GM23338 (cell line): ENCODE results near the gene THNSL1. TPM values are rescaled to one million over a fixed set of nuclear protein-coding genes. Genes with fewer than 3 reads are reported as not detected.

Experiments used
- ATAC-seq: fragments of 200-7000 bp; cut with Tn5 transposase; 3 replicates; pipeline ENCODE4 v1.9.1; 2020
- DNase-seq: peaks from one replicate; pipeline ENCODE4 v3.0.0-alpha.2; 2015; ENCODE audit warnings: low spot score
- H2AFZ ChIP-seq: fragments of 200-600 bp; sonication (generic); 2 replicates; pipeline ENCODE4 v1.8.0; 2016; ENCODE audit warnings: antibody characterized with exemption, mild to moderate bottlenecking, moderate library complexity
- H3F3A ChIP-seq: fragments of 200-600 bp; sonication (generic); replicated peaks from 2 replicates; pipeline ENCODE4 v1.8.0; 2017; ENCODE audit warnings: antibody characterized with exemption, mixed run types, low read depth
- H3K27ac ChIP-seq: fragments of 200-600 bp; sonication (generic); 2 replicates; pipeline ENCODE4 v1.6.1; 2016; ENCODE audit warnings: low read depth
- H3K27me3 ChIP-seq: fragments of 200-600 bp; sonication (generic); 2 replicates; pipeline ENCODE4 v1.8.0; 2016; ENCODE audit warnings: mild to moderate bottlenecking, mixed run types, moderate library complexity; ENCODE audit not compliant: insufficient read depth
- H3K36me3 ChIP-seq: fragments of 200-600 bp; sonication (generic); 2 replicates; pipeline ENCODE4 v1.8.0; 2016; ENCODE audit warnings: mild to moderate bottlenecking; ENCODE audit not compliant: insufficient read depth
- H3K4me1 ChIP-seq: fragments of 200-600 bp; sonication (generic); 2 replicates; pipeline ENCODE4 v1.8.0; 2016; ENCODE audit warnings: mild to moderate bottlenecking, moderate library complexity; ENCODE audit not compliant: insufficient read depth
- H3K4me2 ChIP-seq: fragments of 200-600 bp; sonication (generic); 2 replicates; pipeline ENCODE4 v1.7.1; 2017; ENCODE audit warnings: mixed run types
- H3K4me3 ChIP-seq: fragments of 200-600 bp; sonication (generic); 2 replicates; pipeline ENCODE4 v1.6.1; 2016; ENCODE audit warnings: mixed run types
- H3K79me2 ChIP-seq: fragments of 200-600 bp; sonication (generic); replicated peaks from 2 replicates; pipeline ENCODE4 v1.8.0; 2017; ENCODE audit warnings: mild to moderate bottlenecking; ENCODE audit not compliant: insufficient read depth
- H3K9me2 ChIP-seq: fragments of 200-600 bp; sonication (generic); 2 replicates; pipeline ENCODE4 v1.8.0; 2017; ENCODE audit not compliant: insufficient read depth
- H4K20me1 ChIP-seq: fragments of 200-600 bp; sonication (generic); replicated peaks from 2 replicates; pipeline ENCODE4 v1.8.0; 2017; ENCODE audit warnings: mild to moderate bottlenecking; ENCODE audit not compliant: insufficient read depth
- H3K27ac Mint-ChIP-seq: 2 replicates; pipeline ENCODE4 v1.8.0; 2020; ENCODE audit warnings: inconsistent platforms, mild to moderate bottlenecking, moderate library complexity, mixed read lengths
- H3K27me3 Mint-ChIP-seq: 3 replicates; pipeline ENCODE4 v1.8.0; 2022; ENCODE audit warnings: low read depth, mild to moderate bottlenecking, moderate library complexity, mixed read lengths, inconsistent platforms; ENCODE audit not compliant: insufficient read depth, poor library complexity
- H3K36me3 Mint-ChIP-seq: 3 replicates; pipeline ENCODE4 v1.8.0; 2021; ENCODE audit warnings: low read depth, mild to moderate bottlenecking, inconsistent platforms, moderate library complexity, mixed read lengths
- H3K4me1 Mint-ChIP-seq: 3 replicates; pipeline ENCODE4 v1.8.0; 2020; ENCODE audit warnings: mild to moderate bottlenecking, inconsistent platforms, mixed read lengths
- H3K4me3 Mint-ChIP-seq: 3 replicates; pipeline ENCODE4 v1.8.0; 2021; ENCODE audit warnings: moderate library complexity, mild to moderate bottlenecking, inconsistent platforms, mixed read lengths
- H3K9me3 Mint-ChIP-seq: 3 replicates; pipeline ENCODE4 v1.8.0; 2020; ENCODE audit warnings: moderate library complexity, mild to moderate bottlenecking, inconsistent platforms, mixed read lengths
- CREB1 ChIP-seq: fragments of 250-450 bp; sonication (Bioruptor Pico); IDR thresholded peaks from 2 replicates; pipeline ENCODE4 v1.5.0; 2020; ENCODE audit warnings: low read depth, mild to moderate bottlenecking, moderate library complexity
- EZH2 ChIP-seq: fragments of 200-600 bp; sonication (generic); IDR thresholded peaks from one replicate; pipeline ENCODE4 v1.8.0; 2017; ENCODE audit warnings: antibody characterized with exemption, mild to moderate bottlenecking, low read depth; ENCODE audit not compliant: unreplicated experiment
- EZH2phosphoT487 ChIP-seq: fragments of 200-600 bp; sonication (generic); IDR thresholded peaks from one replicate; pipeline ENCODE4 v1.8.1; 2018; ENCODE audit warnings: antibody characterized with exemption; ENCODE audit not compliant: unreplicated experiment
- POLR2AphosphoS5 ChIP-seq: IDR thresholded peaks from 2 replicates; pipeline ENCODE4 v1.6.1; 2016; ENCODE audit warnings: antibody characterized with exemption, low read depth
- REST ChIP-seq: IDR thresholded peaks from one replicate; pipeline ENCODE4 v1.6.1; 2018; ENCODE audit warnings: antibody characterized with exemption; ENCODE audit not compliant: unreplicated experiment
- STAT1 ChIP-seq: IDR thresholded peaks from one replicate; pipeline ENCODE4 v1.6.1; 2016; ENCODE audit warnings: antibody characterized with exemption; ENCODE audit not compliant: unreplicated experiment
- ZNF114 ChIP-seq: fragments of 250-450 bp; sonication (Bioruptor Pico); IDR thresholded peaks from 2 replicates; pipeline ENCODE4 v1.5.0; 2020; ENCODE audit warnings: mild to moderate bottlenecking, moderate library complexity
- ZNF331 ChIP-seq: fragments of 250-450 bp; sonication (Bioruptor Pico); IDR thresholded peaks from 2 replicates; pipeline ENCODE4 v1.5.0; 2020; ENCODE audit warnings: low read depth, mild to moderate bottlenecking, moderate library complexity
- polyA plus RNA-seq: library from polyadenylated mRNA; unstranded; fragments of >200 nt; fragmentation: Nextera tagmentation; extraction: Ambion mirVana; gene quantifications from 2 replicates; pipeline ENCODE4 v1.2.1, GENCODE V29; 2016
- total RNA-seq: library from RNA; depleted of rRNA; stranded (reverse); fragments of >200 nt; shearing (Covaris generic); gene quantifications from 2 replicates; pipeline ENCODE4 v1.2.3, GENCODE V29; 2014
- TF ChIP-seq, protein P1 (sequence below), 2 experiments: fragments of 200-600 bp in 1 of 2; sonication (generic) in 1 of 2; conservative IDR thresholded peaks; 2 replicates each; pipeline versions ENCODE4 v1.5.1 to v1.6.1; 2016 to 2017; ENCODE audit warnings: antibody characterized with exemption in 2 of 2, low read depth in 2 of 2, mild to moderate bottlenecking in 2 of 2, moderate library complexity in 1 of 2
- TF ChIP-seq, protein P2 (sequence below): IDR thresholded peaks from 2 replicates; pipeline ENCODE4 v1.6.1; 2016; ENCODE audit warnings: antibody characterized with exemption

The THNSL1 gene
- total and polyA plus RNA-seq, 2 experiments from 2014 or later: 2.6 to 5.8 TPM

- H3K4me1 Mint-ChIP-seq: peaks cover 1% of the 10 kb centered on the region; the same call in 1 of the 3 replicates
- ATAC-seq: no peak
- no peaks in the 10 kb centered on the region for H3K36me3 ChIP-seq
- no peaks in the 10 kb centered on the region; the same call in 2 of the 3 replicates for H3K36me3 Mint-ChIP-seq
- H3K27me3 ChIP-seq: no peaks in the 10 kb centered on the region
- no peaks in the 10 kb centered on the region for H3K27me3 Mint-ChIP-seq
- H3K9me3 Mint-ChIP-seq: no peaks in the 10 kb centered on the region; the same call in 2 of the 3 replicates
- no peaks in the 10 kb centered on the region; the same call in 1 of the 2 replicates for H3K9me2 ChIP-seq
- H3K79me2 ChIP-seq: no peaks in the 10 kb centered on the region
- no peak for DNase-seq
- H3K4me2 ChIP-seq: no peak overlapping the region
- no peaks in the 10 kb centered on the region for H4K20me1 ChIP-seq
- H2AFZ ChIP-seq: no peak overlapping the region
- H3F3A ChIP-seq: no peaks in the 10 kb centered on the region
- no peak overlapping the region for H3K4me3 ChIP-seq
- no peak overlapping the region for H3K27ac ChIP-seq
- no peak overlapping the region for H3K4me3 Mint-ChIP-seq
- no peak overlapping the region for H3K27ac Mint-ChIP-seq
- no peak for TF ChIP-seq CREB1 (CRISPR knock-in tag)
- TF ChIP-seq POLR2AphosphoS5: no peak
- no peak for TF ChIP-seq STAT1
- no peak for TF ChIP-seq ZNF114 (CRISPR knock-in tag)
- TF ChIP-seq, protein P1, sequence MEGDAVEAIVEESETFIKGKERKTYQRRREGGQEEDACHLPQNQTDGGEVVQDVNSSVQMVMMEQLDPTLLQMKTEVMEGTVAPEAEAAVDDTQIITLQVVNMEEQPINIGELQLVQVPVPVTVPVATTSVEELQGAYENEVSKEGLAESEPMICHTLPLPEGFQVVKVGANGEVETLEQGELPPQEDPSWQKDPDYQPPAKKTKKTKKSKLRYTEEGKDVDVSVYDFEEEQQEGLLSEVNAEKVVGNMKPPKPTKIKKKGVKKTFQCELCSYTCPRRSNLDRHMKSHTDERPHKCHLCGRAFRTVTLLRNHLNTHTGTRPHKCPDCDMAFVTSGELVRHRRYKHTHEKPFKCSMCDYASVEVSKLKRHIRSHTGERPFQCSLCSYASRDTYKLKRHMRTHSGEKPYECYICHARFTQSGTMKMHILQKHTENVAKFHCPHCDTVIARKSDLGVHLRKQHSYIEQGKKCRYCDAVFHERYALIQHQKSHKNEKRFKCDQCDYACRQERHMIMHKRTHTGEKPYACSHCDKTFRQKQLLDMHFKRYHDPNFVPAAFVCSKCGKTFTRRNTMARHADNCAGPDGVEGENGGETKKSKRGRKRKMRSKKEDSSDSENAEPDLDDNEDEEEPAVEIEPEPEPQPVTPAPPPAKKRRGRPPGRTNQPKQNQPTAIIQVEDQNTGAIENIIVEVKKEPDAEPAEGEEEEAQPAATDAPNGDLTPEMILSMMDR (conservative IDR thresholded peaks at IDR 0.05; ENCODE audit: low read depth in 2 of 2): no peak
- no peaks in the 10 kb centered on the region for H3K4me1 ChIP-seq
Measured at GRCh38 chr10:25049966-25050365, 33.6 kb downstream of the THNSL1 start.

GRCh38 chr10:25050402-25050801 lies 34.0 kb downstream of the THNSL1 start:
- H3K27me3 Mint-ChIP-seq: no peaks in the 10 kb centered on the region
- Histone ChIP-seq H3K27me3 (no peaks in the 10 kb centered on the region), H2AFZ (no peak overlapping the region), H4K20me1 (no peaks in the 10 kb centered on the region), H3K4me1 (no peaks in the 10 kb centered on the region), H3K4me3 (no peak overlapping the region), H3K27ac (no peak overlapping the region), H3K79me2 (no peaks in the 10 kb centered on the region), H3K36me3 (no peaks in the 10 kb centered on the region), H3F3A (no peaks in the 10 kb centered on the region), H3K9me2 (no peaks in the 10 kb centered on the region; the same call in 1 of the 2 replicates), H3K4me2 (no peak overlapping the region)
- H3K4me1 Mint-ChIP-seq: peaks cover 6% of the 10 kb centered on the region; the same call in 1 of the 3 replicates
- no peak overlapping the region for H3K27ac Mint-ChIP-seq
- ATAC-seq (no peak), DNase-seq (no peak)
- H3K4me3 Mint-ChIP-seq: no peak overlapping the region
- no peaks in the 10 kb centered on the region; the same call in 2 of the 3 replicates for H3K9me3 Mint-ChIP-seq
- H3K36me3 Mint-ChIP-seq: no peaks in the 10 kb centered on the region; the same call in 2 of the 3 replicates
- TF ChIP-seq ZNF114 (CRISPR knock-in tag) (no peak), STAT1 (no peak), REST (no peak), EZH2 (no peak), ZNF331 (CRISPR knock-in tag) (no peak), EZH2phosphoT487 (no peak), CREB1 (CRISPR knock-in tag) (no peak)
- TF ChIP-seq, protein P2, sequence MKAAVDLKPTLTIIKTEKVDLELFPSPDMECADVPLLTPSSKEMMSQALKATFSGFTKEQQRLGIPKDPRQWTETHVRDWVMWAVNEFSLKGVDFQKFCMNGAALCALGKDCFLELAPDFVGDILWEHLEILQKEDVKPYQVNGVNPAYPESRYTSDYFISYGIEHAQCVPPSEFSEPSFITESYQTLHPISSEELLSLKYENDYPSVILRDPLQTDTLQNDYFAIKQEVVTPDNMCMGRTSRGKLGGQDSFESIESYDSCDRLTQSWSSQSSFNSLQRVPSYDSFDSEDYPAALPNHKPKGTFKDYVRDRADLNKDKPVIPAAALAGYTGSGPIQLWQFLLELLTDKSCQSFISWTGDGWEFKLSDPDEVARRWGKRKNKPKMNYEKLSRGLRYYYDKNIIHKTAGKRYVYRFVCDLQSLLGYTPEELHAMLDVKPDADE: no peak
- TF ChIP-seq, protein P1 (conservative IDR thresholded peaks at IDR 0.05; ENCODE audit: low read depth in 2 of 2): no peak
